HepG2 (cell line): Measurements from ENCODE around the gene CDH12.
"Not testable (repeated sequence)": the region's sequence is repeated elsewhere in the genome, so short reads cannot be mapped to it uniquely, and the experiment has no call there.

Source experiments
- CREB1 ChIP-seq, 2 experiments: fragments of 450-650 bp in 1 of 2; IDR thresholded peaks; 2 replicates each; pipeline ENCODE4 v1.6.1; 2016 to 2017; ENCODE audit warnings: control low read depth in 1 of 2, mild to moderate bottlenecking in 1 of 2, missing compliant biosample characterization in 1 of 2, missing genetic modification characterization in 1 of 2
- CTCF ChIP-seq: sonication (generic); formaldehyde crosslinking; IDR thresholded peaks from 2 replicates; pipeline ENCODE4 v1.5.0; 2020; ENCODE audit warnings: mild to moderate bottlenecking, missing genetic modification reagents, moderate library complexity
- ETV6 ChIP-seq: sonication (generic); formaldehyde crosslinking; conservative IDR thresholded peaks from 2 replicates; pipeline ENCODE4 v1.4.0; 2020; ENCODE audit warnings: missing genetic modification reagents
- EZH2 ChIP-seq: conservative IDR thresholded peaks from 2 replicates; pipeline ENCODE4 v1.6.1; 2012; ENCODE audit warnings: mild to moderate bottlenecking, low read depth, low read length, moderate library complexity
- GABPA ChIP-seq, 2 experiments: IDR thresholded peaks; 2 replicates each; pipeline ENCODE4 v1.6.1; 2011 to 2016; ENCODE audit warnings: low read depth in 2 of 2, low read length in 1 of 2, missing biosample characterization in 1 of 2, missing genetic modification characterization in 1 of 2
- NFE2L1 ChIP-seq: sonication (generic); formaldehyde crosslinking; IDR thresholded peaks from 2 replicates; pipeline ENCODE4 v1.4.0; 2020; ENCODE audit warnings: missing genetic modification reagents, mild to moderate bottlenecking, borderline replicate concordance
- NPAS2 ChIP-seq: sonication (generic); formaldehyde crosslinking; IDR thresholded peaks from 2 replicates; pipeline ENCODE4 v1.8.0; 2022; ENCODE audit warnings: mild to moderate bottlenecking, missing genetic modification reagents, borderline replicate concordance
- RAD21 ChIP-seq: fragments of 450-650 bp; formaldehyde crosslinking; IDR thresholded peaks from 2 replicates; pipeline ENCODE4 v1.5.0; 2020; ENCODE audit warnings: mild to moderate bottlenecking
- RCOR2 ChIP-seq: IDR thresholded peaks from 2 replicates; pipeline ENCODE4 v1.6.1; 2016; ENCODE audit warnings: missing biosample characterization, missing genetic modification reagents
- TAF1 ChIP-seq: sonication (generic); formaldehyde crosslinking; IDR thresholded peaks from 2 replicates; pipeline ENCODE4 v1.4.0; 2020; ENCODE audit warnings: missing genetic modification reagents
- U2AF1 ChIP-seq: fragments of 200-400 bp; formaldehyde crosslinking; optimal IDR thresholded peaks from 2 replicates; pipeline ENCODE3; 2017; ENCODE audit warnings: mild to moderate bottlenecking, low read depth, low read length
- ZNF484 ChIP-seq: sonication (generic); formaldehyde crosslinking; IDR thresholded peaks from 2 replicates; pipeline ENCODE4 v1.5.1; 2020; ENCODE audit warnings: mild to moderate bottlenecking, low read depth, missing genetic modification reagents, borderline replicate concordance
- ZNF510 ChIP-seq: sonication (generic); formaldehyde crosslinking; IDR thresholded peaks from 2 replicates; pipeline ENCODE4 v1.4.0; 2020; ENCODE audit warnings: low read depth, mild to moderate bottlenecking, missing genetic modification reagents

DNA sequence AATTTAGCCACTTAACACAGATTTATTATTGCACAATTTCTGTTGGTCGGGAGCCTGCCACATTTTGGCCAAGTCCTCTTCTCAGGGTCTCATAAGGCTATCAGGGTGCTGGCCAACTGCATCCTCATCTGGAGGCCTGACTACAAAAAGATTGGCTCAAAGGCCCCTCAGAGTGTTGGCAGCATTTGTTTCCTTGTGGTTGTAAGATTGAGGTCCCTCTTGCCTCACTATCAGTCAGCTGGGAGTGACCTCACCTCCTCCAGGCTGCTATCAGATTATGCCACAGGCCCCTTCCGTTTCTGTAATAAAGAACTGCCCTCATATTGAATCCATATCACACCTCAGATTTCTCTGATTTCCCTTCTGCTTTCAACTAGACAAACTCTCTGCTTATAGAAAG lies 698.4 kb downstream of the CDH12 start:
- TF ChIP-seq RCOR2; ZNF484 (CRISPR knock-in tag); U2AF1; CREB1 (IDR thresholded peaks at IDR 0.05); CREB1 (CRISPR knock-in tag; IDR thresholded peaks at IDR 0.05); NPAS2 (CRISPR knock-in tag); GABPA (IDR thresholded peaks at IDR 0.05; ENCODE audit: low read depth, low read length); GABPA (CRISPR knock-in tag; IDR thresholded peaks at IDR 0.05; ENCODE audit: low read depth); NFE2L1; TAF1; CTCF (CRISPR knock-in tag); ZNF510; ETV6 (CRISPR knock-in tag); RAD21 (CRISPR knock-in tag); EZH2: not testable (repeated sequence)
